Stimulated activated CD4-positive, alpha-beta T cell treated with anti-CD3 and anti-CD28 coated beads, Interleukin-2, amount 100 ng/mL, for 24 hours (primary cell): ENCODE data around the gene IFNA7.
"Not testable (repeated sequence)": the region's sequence is repeated elsewhere in the genome, so short reads cannot be mapped to it uniquely, and the experiment has no call there.

Experiments used
- DNase-seq, 2 donors: peaks; one replicate each; pipeline ENCODE4 v3.0.0-alpha.2; 2020

The IFNA7 gene

GRCh38 chr9:21202105-21202504 is at the start of gene IFNA7:
TSS of gene IFNA7 (minus strand) at chr9:21202205. CDS start at chr9:21202165, 40 bp downstream.
- DNase-seq, result not testable (repeated sequence)

DNA sequence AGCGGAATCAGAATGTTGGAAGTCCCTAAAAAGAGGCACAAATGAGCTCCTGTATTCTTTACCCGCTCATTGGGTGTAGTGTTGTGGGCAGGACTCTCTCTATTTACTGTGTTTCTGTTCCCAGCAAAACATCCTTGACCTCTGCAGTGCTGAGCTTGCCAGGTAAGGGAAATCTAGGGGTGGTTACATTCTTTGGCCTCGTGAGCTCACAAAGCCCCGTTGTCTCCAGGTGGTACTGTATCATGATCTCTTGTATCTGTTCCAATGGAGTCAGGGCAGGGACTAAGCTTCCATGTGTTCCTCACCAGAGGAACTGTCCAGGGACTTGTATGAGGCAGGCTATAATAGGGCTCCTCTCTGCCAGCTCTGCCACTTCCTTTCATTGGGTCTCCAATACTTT is 49.6 kb upstream of the IFNA7 start:
- no peak for DNase-seq

DNA sequence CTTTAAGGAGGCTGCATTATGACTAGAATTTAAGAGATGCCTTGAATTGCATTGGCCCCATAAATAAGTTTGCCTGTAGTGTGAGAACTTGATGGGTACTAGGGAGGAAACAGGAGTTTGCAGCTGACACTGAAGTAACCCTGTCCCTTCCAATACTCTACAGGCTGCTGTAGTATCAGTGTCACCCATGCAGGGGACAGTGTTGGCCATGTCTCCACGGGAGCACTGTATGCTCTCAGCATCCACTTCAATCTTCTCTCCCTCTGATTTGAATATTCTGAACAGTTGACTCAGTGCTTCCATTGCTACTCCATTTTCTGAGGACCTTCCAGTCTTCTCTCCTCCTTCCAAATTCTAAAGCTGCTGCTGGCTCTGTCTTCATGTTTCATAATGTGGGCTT is 49.2 kb upstream of the IFNA7 start:
- DNase-seq, result no peak

GRCh38 chr9:21244836-21245235 is 42.8 kb upstream of the IFNA7 start:
- DNase-seq, result no peak

GRCh38 chr9:21239911-21240310 is 37.9 kb upstream of the IFNA7 start, which contains the start of gene IFNA14:
TSS of gene IFNA14 (minus strand) at chr9:21240005. CDS start at chr9:21239935, 70 bp downstream.
- DNase-seq, result no peak

DNA sequence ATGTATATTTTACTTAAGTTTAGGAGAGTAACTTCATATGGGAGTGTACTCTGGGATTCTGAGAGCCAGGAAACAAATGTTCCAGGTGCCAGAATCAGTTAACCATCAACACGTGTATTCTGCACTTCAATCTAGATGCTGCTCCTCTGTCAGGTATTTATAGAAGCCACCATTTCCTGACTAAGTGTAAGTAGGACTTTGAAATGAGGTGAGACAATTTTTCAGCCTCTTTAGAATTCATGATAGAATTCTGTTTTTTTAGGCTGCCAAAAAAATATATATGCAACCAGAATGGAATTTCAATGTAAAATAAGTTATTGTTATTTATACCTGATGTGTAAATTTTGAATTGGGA is 34.3 kb upstream of the IFNA7 start:
- not testable (repeated sequence) for DNase-seq

DNA sequence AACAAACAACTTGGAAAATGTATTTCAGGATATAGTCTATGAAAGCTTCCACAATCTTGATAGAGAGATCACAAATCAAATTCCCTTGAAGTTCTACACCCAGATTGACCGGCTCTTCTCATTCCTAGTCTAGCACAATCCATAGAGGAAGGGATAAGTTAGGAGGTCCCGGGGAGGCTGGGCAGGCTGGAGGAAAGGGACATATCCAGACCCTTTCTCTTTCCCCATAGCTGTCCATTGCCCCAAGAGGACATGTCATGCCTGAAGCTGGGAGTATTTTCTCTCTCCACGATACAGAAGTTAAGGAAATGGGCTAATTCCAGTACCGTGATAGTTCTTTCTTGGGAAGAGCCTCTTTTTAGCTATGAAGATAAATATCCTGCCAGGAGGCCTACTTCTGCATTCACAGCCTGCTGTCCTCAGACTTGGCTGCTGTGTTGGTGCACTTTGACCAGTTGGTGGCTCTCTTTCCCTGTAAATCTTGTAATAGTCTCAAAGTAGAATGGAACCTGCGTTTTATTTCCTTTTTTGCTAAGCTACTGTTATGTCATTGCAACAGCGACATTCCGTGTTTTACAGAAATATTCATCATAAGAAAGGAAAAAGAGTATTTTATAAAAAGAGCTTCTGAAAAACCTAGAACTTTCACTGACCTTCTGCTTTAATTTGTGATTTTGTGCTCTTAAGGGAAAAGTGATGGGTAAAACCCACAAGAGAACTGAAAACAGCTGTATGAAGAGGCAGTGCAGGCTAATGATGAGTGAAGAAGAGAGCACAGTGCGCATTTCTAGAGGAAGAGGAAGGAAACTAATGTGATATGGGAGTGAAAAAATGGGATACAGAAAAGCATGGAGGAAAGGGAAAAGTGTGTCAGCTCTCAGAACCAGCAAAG is 33.7 kb upstream of the IFNA7 start:
- peak in 1 of 2 donors; percentile 22 for DNase-seq

DNA sequence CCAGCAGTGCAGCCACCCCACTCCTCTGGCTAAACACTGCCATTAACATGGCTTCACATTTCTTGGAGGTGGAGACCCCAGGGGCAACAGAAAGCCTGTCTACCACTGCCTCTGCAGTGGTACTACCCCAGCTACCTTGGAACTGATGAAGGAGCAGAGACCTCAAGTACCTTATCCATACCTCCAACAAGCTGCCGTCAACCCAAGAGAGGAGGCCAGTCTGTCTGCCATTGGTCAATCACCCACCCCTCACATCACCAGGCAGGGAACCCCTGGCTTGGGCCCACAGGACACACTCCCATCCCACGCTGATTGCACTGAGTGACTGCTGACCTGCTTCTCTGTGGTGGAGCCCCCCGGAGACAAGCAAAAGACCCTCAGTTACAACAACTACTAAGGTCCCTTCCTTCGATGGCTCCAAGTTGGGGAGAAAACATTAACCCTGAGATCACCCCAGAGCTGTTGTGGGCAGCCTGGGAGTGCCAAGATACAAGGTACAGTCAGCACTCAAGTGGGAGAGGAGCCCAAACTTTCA is 32.2 kb upstream of the IFNA7 start:
- DNase-seq, result no peak

- no peak for DNase-seq
Observed at GRCh38 chr9:21233258-21233657, 31.3 kb upstream of the IFNA7 start.

DNA sequence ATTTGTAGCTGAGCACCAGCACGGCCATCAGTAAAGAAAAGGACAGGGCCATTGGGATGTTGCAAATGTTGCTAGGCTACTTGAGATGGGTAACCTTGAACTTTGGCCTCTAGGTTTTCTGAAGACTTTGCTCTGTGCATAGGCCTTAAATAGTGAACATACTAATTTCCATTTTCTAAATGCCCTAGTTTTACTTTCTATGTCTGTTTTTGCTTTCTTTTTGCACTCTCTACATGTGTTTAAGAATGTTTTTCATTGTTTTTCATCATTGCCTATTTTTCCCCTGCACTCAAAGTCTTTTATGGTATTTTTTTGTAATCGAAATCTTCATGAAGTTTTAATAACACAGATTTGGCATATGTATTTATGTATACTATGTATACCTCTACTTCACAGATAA is 26.1 kb upstream of the IFNA7 start, which contains the start of gene IFNA17:
Gene IFNA17 (minus strand): TSS at position 101 of the 400 bp plus-strand sequence. CDS start 49 bp downstream, at position 52.
- no peak for DNase-seq

- DNase-seq, result not testable (repeated sequence)
Observed at GRCh38 chr9:21217211-21217610, 15.2 kb upstream of the IFNA7 start, which contains the start of gene IFNA16. TSS of gene IFNA16 (minus strand) at chr9:21217311. CDS start at chr9:21217305, 6 bp downstream.

DNA sequence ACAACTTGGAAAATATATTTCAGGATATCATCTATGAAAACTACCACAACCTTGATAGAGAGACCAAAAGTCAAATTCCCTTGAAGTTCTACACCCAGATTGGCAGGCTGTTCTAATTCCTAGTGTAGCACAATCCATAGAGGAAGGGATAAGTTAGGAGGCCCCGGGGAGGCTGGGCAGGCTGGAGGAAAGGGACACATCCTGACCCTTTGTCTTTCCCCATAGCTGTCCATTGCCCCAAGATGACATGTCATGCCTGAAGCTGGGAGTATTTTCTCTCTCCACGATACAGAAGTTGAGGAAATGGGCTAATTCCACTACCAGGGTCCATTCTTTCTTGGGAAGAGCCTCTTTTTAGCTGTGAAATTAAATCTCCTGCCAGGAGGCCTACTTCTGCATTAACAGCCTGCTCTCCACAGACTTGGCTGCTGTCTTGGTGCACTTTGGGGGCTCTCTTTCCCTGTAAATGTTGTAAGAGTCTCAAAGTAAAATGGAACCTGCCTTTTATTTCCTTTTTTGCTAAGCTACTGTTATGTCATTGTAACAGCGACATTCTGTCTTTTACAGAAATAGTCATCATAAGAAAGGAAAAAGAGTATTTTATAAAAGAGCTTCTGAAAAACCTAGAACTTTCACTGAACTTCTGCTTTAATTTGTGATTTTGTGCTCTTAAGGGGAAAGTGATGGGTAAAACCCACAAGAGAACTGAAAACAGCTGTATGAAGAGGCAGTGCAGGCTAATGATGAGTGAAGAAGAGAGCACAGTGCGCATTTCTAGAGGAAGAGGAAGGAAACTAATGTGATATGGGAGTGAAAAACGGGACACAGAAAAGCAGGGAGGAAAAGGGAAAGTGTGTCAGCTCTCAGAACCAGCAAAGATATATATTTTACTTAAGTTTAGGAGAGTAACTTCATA is 11.7 kb upstream of the IFNA7 start:
- not testable (repeated sequence) for DNase-seq

DNA sequence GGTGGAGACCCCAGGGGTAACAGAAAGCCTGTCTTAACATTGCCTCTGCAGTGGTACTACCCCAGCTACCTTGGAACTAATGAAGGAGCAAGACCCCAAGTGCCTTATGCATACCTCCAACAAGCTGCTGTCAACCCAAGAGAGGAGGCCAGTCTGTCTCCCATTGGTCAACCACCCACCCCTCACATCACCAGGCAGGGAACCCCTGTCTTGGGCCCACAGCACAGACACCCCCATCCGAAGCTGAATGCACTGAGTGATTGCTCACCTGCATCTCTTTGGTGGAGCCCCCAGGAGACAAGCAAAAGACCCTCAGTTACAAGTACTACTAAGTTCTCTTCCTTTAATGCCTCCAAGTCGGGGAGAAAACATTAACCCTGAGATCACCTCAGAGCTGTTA is 10.2 kb upstream of the IFNA7 start:
- not testable (repeated sequence) for DNase-seq

- DNase-seq, result not testable (repeated sequence)
Observed at GRCh38 chr9:21210782-21211181, 8.8 kb upstream of the IFNA7 start.

DNA sequence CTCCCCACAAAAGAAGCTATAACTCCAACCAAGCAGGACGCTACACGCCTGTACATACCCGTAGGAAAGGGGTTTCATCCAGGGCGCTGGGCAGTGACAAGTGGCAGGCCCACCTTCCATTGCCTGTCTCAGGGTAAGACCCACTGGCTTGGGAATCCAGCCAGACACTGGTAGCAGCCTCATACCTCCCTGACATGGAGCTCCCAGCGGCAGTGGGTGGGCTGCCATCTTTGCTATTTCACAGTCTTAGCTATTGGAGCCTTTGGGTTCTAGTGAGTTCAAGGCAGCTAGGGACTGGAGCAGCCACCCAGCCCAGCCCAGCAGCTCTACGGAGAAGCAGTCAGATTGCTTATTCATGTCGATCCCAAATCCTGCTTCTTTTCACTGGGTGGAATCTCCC is 8.3 kb upstream of the IFNA7 start:
- DNase-seq, result no peak

GRCh38 chr9:21207043-21207442 is 5.0 kb upstream of the IFNA7 start, which contains the start of gene IFNA10:
TSS of gene IFNA10 (minus strand) at chr9:21207143. CDS start at chr9:21207097, 46 bp downstream.
- DNase-seq, result not testable (repeated sequence)

GRCh38 chr9:21205204-21205603 is 3.2 kb upstream of the IFNA7 start:
- no peak for DNase-seq

- peak; percentile 22 to 34 for DNase-seq
Observed at GRCh38 chr9:21194867-21195776, 6.9 kb downstream of the IFNA7 start.

- DNase-seq, result not testable (repeated sequence)
Observed at GRCh38 chr9:21187487-21187886, 14.5 kb downstream of the IFNA7 start, which contains the start of gene IFNA4. TSS of gene IFNA4 (minus strand) at chr9:21187587. CDS start at chr9:21187531, 56 bp downstream.

DNA sequence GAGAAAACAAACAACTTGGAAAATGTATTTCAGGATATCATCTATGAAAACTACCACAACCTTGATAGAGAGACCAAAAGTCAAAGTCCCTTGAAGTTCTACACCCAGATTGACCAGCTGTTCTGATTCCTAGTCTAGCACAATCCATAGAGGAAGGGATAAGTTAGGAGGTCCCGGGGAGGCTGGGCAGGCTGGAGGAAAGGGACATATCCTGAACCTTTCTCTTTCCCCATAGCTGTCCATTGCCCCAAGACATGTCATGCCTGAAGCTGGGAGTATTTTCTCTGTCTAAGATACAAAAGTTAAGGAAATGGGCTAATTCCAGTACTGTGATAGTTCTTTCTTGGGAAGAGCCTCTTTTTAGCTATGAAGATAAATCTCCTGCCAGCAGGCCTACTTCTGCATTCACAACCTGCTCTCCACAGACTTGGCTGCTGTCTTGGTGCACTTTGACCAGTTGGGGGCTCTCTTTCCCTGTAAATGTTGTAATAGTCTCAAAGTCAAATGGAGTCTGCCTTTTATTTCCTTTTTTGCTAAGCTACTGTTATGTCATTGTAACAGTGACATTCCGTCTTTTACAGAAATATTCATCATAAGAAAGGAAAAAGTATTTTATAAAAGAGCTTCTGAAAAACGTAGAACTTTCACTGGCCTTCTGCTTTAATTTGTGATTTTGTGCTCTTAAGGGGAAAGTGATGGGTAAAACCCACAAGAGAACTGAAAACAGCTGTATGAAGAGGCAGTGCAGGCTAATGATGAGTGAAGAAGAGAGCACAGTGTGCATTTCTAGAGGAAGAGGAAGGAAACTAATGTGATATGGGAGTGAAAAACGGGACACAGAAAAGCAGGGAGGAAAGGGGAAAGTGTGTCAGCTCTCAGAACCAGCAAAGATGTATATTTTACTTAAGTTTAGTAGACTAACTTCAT is 18.9 kb downstream of the IFNA7 start:
- peak in 1 of 2 donors; percentile 11 for DNase-seq
